ENCODE data around the gene DNM1L.

DNA sequence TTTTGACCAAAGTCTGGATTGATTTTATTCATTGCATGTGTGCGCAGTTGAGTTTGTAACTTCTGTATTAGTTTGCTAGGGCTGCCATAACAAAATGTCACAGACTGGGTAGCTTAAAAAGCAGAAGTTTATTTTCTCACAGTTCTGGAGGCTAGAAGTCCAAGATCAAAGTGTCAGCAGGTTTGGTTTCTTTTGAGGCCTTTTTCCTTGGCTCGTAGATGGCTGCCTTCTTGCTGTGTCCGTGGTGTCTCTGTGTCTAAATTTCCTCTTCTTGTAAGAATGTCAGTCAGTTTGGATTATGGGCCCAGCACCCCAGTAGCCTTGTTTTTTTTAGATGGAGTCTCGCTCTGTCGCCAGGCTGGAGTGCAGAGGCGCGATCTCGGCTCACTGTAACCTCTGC lies 11.8 kb downstream of the DNM1L start:
- no peak for TF ChIP-seq POLR2A (IDR thresholded peaks at IDR 0.05; ENCODE audit: low read depth, low read length)
- TF ChIP-seq, protein P1, sequence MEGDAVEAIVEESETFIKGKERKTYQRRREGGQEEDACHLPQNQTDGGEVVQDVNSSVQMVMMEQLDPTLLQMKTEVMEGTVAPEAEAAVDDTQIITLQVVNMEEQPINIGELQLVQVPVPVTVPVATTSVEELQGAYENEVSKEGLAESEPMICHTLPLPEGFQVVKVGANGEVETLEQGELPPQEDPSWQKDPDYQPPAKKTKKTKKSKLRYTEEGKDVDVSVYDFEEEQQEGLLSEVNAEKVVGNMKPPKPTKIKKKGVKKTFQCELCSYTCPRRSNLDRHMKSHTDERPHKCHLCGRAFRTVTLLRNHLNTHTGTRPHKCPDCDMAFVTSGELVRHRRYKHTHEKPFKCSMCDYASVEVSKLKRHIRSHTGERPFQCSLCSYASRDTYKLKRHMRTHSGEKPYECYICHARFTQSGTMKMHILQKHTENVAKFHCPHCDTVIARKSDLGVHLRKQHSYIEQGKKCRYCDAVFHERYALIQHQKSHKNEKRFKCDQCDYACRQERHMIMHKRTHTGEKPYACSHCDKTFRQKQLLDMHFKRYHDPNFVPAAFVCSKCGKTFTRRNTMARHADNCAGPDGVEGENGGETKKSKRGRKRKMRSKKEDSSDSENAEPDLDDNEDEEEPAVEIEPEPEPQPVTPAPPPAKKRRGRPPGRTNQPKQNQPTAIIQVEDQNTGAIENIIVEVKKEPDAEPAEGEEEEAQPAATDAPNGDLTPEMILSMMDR (conservative IDR thresholded peaks at IDR 0.05; ENCODE audit: low read depth, low read length): no peak
- no peak for TF ChIP-seq SMC3 (IDR thresholded peaks at IDR 0.05; ENCODE audit: low read depth, low read length)
- TF ChIP-seq BHLHE40 (IDR thresholded peaks at IDR 0.05; ENCODE audit: low read depth, low read length): no peak
- TF ChIP-seq MXI1 (IDR thresholded peaks at IDR 0.05; ENCODE audit: borderline replicate concordance, low read depth, low read length): no peak
- TF ChIP-seq, protein P2, sequence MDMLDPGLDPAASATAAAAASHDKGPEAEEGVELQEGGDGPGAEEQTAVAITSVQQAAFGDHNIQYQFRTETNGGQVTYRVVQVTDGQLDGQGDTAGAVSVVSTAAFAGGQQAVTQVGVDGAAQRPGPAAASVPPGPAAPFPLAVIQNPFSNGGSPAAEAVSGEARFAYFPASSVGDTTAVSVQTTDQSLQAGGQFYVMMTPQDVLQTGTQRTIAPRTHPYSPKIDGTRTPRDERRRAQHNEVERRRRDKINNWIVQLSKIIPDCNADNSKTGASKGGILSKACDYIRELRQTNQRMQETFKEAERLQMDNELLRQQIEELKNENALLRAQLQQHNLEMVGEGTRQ (IDR thresholded peaks at IDR 0.05; ENCODE audit: low read depth, low read length): no peak
- TF ChIP-seq MAFK (IDR thresholded peaks at IDR 0.05; ENCODE audit: low read depth, low read length): no peak
- TF ChIP-seq RAD21 (IDR thresholded peaks at IDR 0.05; ENCODE audit: low read length): no peak
- no peak for TF ChIP-seq FOS (IDR thresholded peaks at IDR 0.05; ENCODE audit: low read depth, low read length)
